HEK293 (cell line): ENCODE measurements around the gene IGFBP4.

Experiments
- CTCF ChIP-seq: fragments of 450-650 bp; formaldehyde crosslinking; IDR thresholded peaks from 2 replicates; pipeline ENCODE4 v1.5.1; 2016; ENCODE audit warnings: missing biosample characterization, missing genetic modification characterization
- MYNN ChIP-seq: fragments of 450-650 bp; formaldehyde crosslinking; IDR thresholded peaks from 2 replicates; pipeline ENCODE4 v1.5.1; 2016; ENCODE audit warnings: missing biosample characterization, missing genetic modification characterization, borderline replicate concordance
- REST ChIP-seq: fragments of 450-650 bp; formaldehyde crosslinking; IDR thresholded peaks from 2 replicates; pipeline ENCODE4 v1.5.1; 2016; ENCODE audit warnings: missing biosample characterization, missing genetic modification characterization
- YY1 ChIP-seq: fragments of 450-650 bp; formaldehyde crosslinking; IDR thresholded peaks from 2 replicates; pipeline ENCODE4 v1.5.1; 2018; ENCODE audit warnings: missing biosample characterization, missing genetic modification characterization
- ZBTB8A ChIP-seq: fragments of 450-650 bp; formaldehyde crosslinking; IDR thresholded peaks from 2 replicates; pipeline ENCODE4 v1.5.1; 2016; ENCODE audit warnings: missing biosample characterization, missing genetic modification characterization
- ZNF133 ChIP-seq: fragments of 450-650 bp; formaldehyde crosslinking; IDR thresholded peaks from 2 replicates; pipeline ENCODE4 v1.5.1; 2016; ENCODE audit warnings: missing biosample characterization, missing genetic modification characterization
- ZNF202 ChIP-seq: fragments of 450-650 bp; formaldehyde crosslinking; IDR thresholded peaks from 2 replicates; pipeline ENCODE4 v1.5.1; 2016; ENCODE audit warnings: missing biosample characterization, missing genetic modification characterization, borderline replicate concordance
- ZNF274 ChIP-seq, 2 experiments: fragments of 200-500 bp in 1 of 2; fragments of 450-650 bp in 1 of 2; sonication (Bioruptor generic) in 1 of 2; formaldehyde crosslinking in 1 of 2; IDR thresholded peaks; 2 replicates each; pipeline versions ENCODE4 v1.5.1 to v1.6.1; 2014 to 2016; ENCODE audit warnings: borderline replicate concordance in 1 of 2, inconsistent platforms in 1 of 2, low read length in 1 of 2, missing biosample characterization in 1 of 2, missing genetic modification characterization in 1 of 2
- ZNF596 ChIP-seq: fragments of 450-650 bp; IDR thresholded peaks from 2 replicates; pipeline ENCODE4 v1.5.0; 2018; ENCODE audit warnings: missing biosample characterization, mild to moderate bottlenecking, missing genetic modification characterization, moderate library complexity
- ZNF610 ChIP-seq: fragments of 450-650 bp; formaldehyde crosslinking; IDR thresholded peaks from 2 replicates; pipeline ENCODE4 v1.5.1; 2016; ENCODE audit warnings: missing biosample characterization, missing genetic modification characterization, borderline replicate concordance
- ZNF747 ChIP-seq: fragments of 450-650 bp; formaldehyde crosslinking; IDR thresholded peaks from 2 replicates; pipeline ENCODE4 v1.5.1; 2016; ENCODE audit warnings: missing biosample characterization, missing genetic modification characterization
- ZNF791 ChIP-seq: fragments of 450-650 bp; formaldehyde crosslinking; IDR thresholded peaks from 2 replicates; pipeline ENCODE4 v1.5.1; 2016; ENCODE audit warnings: missing biosample characterization, missing genetic modification characterization
- ZSCAN23 ChIP-seq: fragments of 450-650 bp; formaldehyde crosslinking; IDR thresholded peaks from 2 replicates; pipeline ENCODE4 v1.5.1; 2016; ENCODE audit warnings: missing biosample characterization, missing genetic modification characterization

GRCh38 chr17:40457369-40457768, 14.1 kb downstream of the IGFBP4 start:
- TF ChIP-seq ZNF596 (no peak), ZBTB8A (no peak), YY1 (tag by site-specific recombination) (no peak), CTCF (tag by site-specific recombination) (no peak), REST (tag by site-specific recombination) (no peak), ZNF610 (no peak), ZNF791 (tag by site-specific recombination) (no peak), MYNN (no peak), ZNF747 (no peak), ZNF133 (tag by site-specific recombination) (no peak), ZSCAN23 (tag by site-specific recombination) (no peak), ZNF274 (IDR thresholded peaks at IDR 0.05; ENCODE audit: low read length) (no peak), ZNF274 (tag by site-specific recombination; IDR thresholded peaks at IDR 0.05; ENCODE audit: borderline replicate concordance) (no peak), ZNF202 (tag by site-specific recombination) (no peak)
